Right lobe of liver (tissue), 6 donors: ENCODE data around the gene GDF2. TPM values are rescaled to one million over a fixed set of nuclear protein-coding genes. Genes with fewer than 3 reads are reported as not detected.

Experiments used
- ATAC-seq, 4 donors: fragments of 200-7000 bp; cut with Tn5 transposase; one replicate each; pipeline ENCODE4 v1.9.1; 2020; ENCODE audit warnings: mild to moderate bottlenecking in 4 of 4, moderate library complexity in 4 of 4
- DNase-seq, 3 donors: peaks; one replicate each; pipeline ENCODE4 v3.0.0-alpha.2; 2020
- H3K27ac ChIP-seq, 3 donors: fragments of 200-600 bp; one replicate each; pipeline ENCODE4 v1.8.0; 2022
- H3K27me3 ChIP-seq, 2 donors: fragments of 200-600 bp; one replicate each; pipeline ENCODE4 v1.8.0; 2022
- H3K36me3 ChIP-seq, 4 donors: fragments of 200-600 bp; sonication (generic) in 1 of 4; one replicate each; pipeline versions ENCODE4 v1.5.1 to v1.8.0; 2017 to 2022; ENCODE audit warnings: control low read depth in 1 of 4
- H3K4me1 ChIP-seq, 4 donors: fragments of 200-600 bp; sonication (generic) in 1 of 4; one replicate each; pipeline versions ENCODE4 v1.5.1 to v1.8.0; 2017 to 2022; ENCODE audit warnings: control low read depth in 1 of 4
- H3K4me3 ChIP-seq, 3 donors: fragments of 200-600 bp; one replicate each; pipeline ENCODE4 v1.8.0; 2022
- H3K9me3 ChIP-seq, 4 donors: fragments of 200-600 bp; sonication (generic) in 1 of 4; one replicate each; pipeline versions ENCODE4 v1.5.1 to v1.8.0; 2017 to 2022; ENCODE audit warnings: control low read depth in 1 of 4
- CTCF ChIP-seq, 4 donors: fragments of 200-600 bp in 3 of 4; fragments of 450-650 bp in 1 of 4; IDR thresholded peaks; one replicate each; pipeline versions ENCODE4 v1.5.1 to v1.8.0; 2016 to 2022; ENCODE audit warnings: antibody characterized with exemption in 4 of 4, mild to moderate bottlenecking in 2 of 4
- POLR2A ChIP-seq: fragments of 450-650 bp; IDR thresholded peaks from one replicate; pipeline ENCODE4 v1.6.1; 2017; ENCODE audit warnings: antibody characterized with exemption, mild to moderate bottlenecking
- WGBS: methylation state at CpG from one replicate; pipeline ENCODE4 v1.1.6; 2018; ENCODE audit warnings: low coverage, low lambda C conversion rate; ENCODE audit not compliant: insufficient coverage; ENCODE audit errors: missing lambda C conversion rate; 5-methylcytosine and 5-hydroxymethylcytosine counted together
- intact Hi-C, 2 donors: fragments of 100-400 bp; cut with DNase I; formaldehyde crosslinking; loops; one replicate each; pipeline versions ENCODE4 v1.11.2 to v1.14.1; 2022
- total RNA-seq, 6 experiments: library from RNA; depleted of rRNA in 2 of 6; stranded (reverse); fragments of >200 nt in 2 of 6; fragmentation: NEBNext Ultra II Directional in 3 of 6; extraction: Animal tissue kit (Norgen Biotek cat#: 25700) in 3 of 6; gene quantifications; one replicate each; pipeline versions ENCODE4 v1.1.0 to v1.2.4, GENCODE V29; 2016 to 2023
- donor health status: DM: no; HTN: yes; CAD: no.
- donor health status: DM: no; HTN: no; CAD: no.
- donor health status: DM: no; HTN: no; CAD: no.
- donor health status: DM: no; HTN: yes; CAD: no.
- donor health status: DM: no; HTN: yes; CAD: no.

GDF2 gene
- total RNA-seq, 6 experiments from 2014 or later: 4.5 to 15.9 (median 9.7) TPM

DNA sequence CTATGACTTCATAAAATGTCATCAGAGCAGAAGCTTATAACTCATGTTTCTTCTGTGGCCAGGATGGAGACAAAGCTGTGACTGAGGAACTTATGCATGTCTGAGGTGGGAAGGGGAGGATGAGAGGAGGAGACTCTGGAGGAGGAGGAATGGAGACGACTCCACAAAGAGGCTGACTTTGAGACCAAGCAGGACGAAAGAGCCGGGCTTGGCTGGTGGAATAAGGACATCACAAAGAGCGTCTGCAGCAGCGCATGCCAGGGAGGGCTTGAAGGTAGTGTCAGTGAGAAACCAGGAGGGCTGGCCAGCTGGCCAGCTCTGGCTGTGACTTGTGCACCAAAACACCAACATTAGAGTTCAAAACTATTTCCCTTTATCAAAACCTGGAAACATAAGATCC, 6.1 kb upstream of the GDF2 start:
- H3K36me3 ChIP-seq: no peaks in the 10 kb centered on the region
- TF ChIP-seq CTCF (IDR thresholded peaks at IDR 0.05) (no peak), POLR2A (no peak)
- H3K27ac ChIP-seq: no peak overlapping the region
- no peaks in the 10 kb centered on the region for H3K9me3 ChIP-seq
- no peak overlapping the region for H3K4me3 ChIP-seq
- no peaks in the 10 kb centered on the region for H3K4me1 ChIP-seq
- no peak for ATAC-seq
- H3K27me3 ChIP-seq: no peaks in the 10 kb centered on the region
- no peak for DNase-seq
- intact Hi-C loops: no loop called here
- 17% methylated on average over 1 of the region's 5 CpGs for WGBS

DNA sequence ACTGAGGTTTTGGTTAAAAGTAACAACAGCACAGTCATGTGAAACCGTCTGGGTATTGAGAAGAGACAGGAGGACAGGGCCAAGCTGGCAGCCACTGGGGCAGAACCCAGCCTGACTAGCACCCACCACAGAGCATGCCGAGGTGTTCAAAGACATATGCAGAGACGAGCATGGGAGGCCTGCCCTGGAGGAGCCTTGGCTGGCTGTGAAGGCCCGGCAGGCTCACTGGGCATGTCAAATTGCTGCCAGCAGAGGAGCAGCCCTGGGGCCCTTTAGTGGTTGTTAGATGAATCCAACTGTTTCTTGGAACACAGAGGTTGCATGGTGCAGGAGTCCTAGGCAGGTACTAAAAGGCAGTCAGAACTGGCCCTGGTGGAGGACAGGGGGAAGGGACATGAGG, 5.0 kb upstream of the GDF2 start:
- Histone ChIP-seq H3K4me3 (no peak overlapping the region), H3K9me3 (no peaks in the 10 kb centered on the region), H3K4me1 (no peaks in the 10 kb centered on the region), H3K27me3 (no peaks in the 10 kb centered on the region), H3K36me3 (no peaks in the 10 kb centered on the region), H3K27ac (no peak overlapping the region)
- TF ChIP-seq CTCF (IDR thresholded peaks at IDR 0.05) (no peak), POLR2A (no peak)
- ATAC-seq (no peak), DNase-seq (no peak)
- WGBS: 50% methylated on average over 1 of the region's 4 CpGs
- intact Hi-C loops: no loop called here

- Histone ChIP-seq H3K4me1 (no peaks in the 10 kb centered on the region), H3K9me3 (no peaks in the 10 kb centered on the region), H3K27me3 (no peaks in the 10 kb centered on the region), H3K36me3 (no peaks in the 10 kb centered on the region), H3K4me3 (no peak overlapping the region), H3K27ac (no peak overlapping the region)
- intact Hi-C loops: no loop called here
- TF ChIP-seq POLR2A (no peak), CTCF (IDR thresholded peaks at IDR 0.05) (no peak)
- no peak for ATAC-seq
- DNase-seq: peak in 2 of 3 donors; percentile 22 to 28
- 61% methylated on average over 3 of the region's 9 CpGs for WGBS
These were observed 3.5 kb upstream of the GDF2 start for GRCh38 chr10:47318706-47319105.

GRCh38 chr10:47319784-47320183, 2.5 kb upstream of the GDF2 start:
- no peak for ATAC-seq
- TF ChIP-seq POLR2A (no peak), CTCF (IDR thresholded peaks at IDR 0.05) (no peak)
- H3K4me1 ChIP-seq: no peaks in the 10 kb centered on the region
- H3K27me3 ChIP-seq: no peaks in the 10 kb centered on the region
- H3K27ac ChIP-seq: no peak overlapping the region
- 68% methylated on average over 4 of the region's 8 CpGs for WGBS
- peak in 1 of 3 donors; percentile 22 for DNase-seq
- no peaks in the 10 kb centered on the region for H3K36me3 ChIP-seq
- no peak overlapping the region for H3K4me3 ChIP-seq
- H3K9me3 ChIP-seq: no peaks in the 10 kb centered on the region
- intact Hi-C loops: no loop called here

DNA sequence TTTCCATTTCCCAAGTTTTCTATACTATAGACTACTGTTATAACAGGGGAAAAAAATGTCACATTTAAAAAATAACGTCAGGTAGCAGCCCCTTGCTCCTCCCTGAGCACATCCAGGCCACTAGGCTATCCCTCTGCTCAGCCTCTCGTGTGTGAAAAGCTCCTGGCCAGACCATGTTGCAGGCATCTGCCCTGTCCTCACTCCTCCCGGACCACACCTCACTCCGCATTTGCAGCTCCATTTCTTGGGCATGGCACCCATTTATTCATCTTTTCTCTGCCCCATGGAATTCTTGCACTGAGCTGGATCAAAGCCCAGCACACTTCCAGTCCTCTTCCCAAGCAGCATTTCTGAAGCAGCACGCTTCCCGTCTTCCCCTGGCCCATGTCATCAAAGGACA, 1.4 kb upstream of the GDF2 start:
- TF ChIP-seq CTCF (IDR thresholded peaks at IDR 0.05) (no peak), POLR2A (no peak)
- no peak overlapping the region for H3K4me3 ChIP-seq
- no peak overlapping the region for H3K27ac ChIP-seq
- DNase-seq (no peak), ATAC-seq (no peak)
- H3K27me3 ChIP-seq: no peaks in the 10 kb centered on the region
- 57% methylated on average over 6 of the region's 6 CpGs for WGBS
- intact Hi-C loops: no loop called here
- H3K9me3 ChIP-seq: no peaks in the 10 kb centered on the region
- H3K36me3 ChIP-seq: no peaks in the 10 kb centered on the region
- H3K4me1 ChIP-seq: no peaks in the 10 kb centered on the region
